SKM-1 treated with dmso at 0.1 percent for 144 hours (cell line): Measurements from ENCODE around the gene MRPS7.

Experiments
- DNase-seq: peaks from one replicate; lab custom pipeline; 2025; ENCODE audit not compliant: unreplicated experiment; lab: John Stamatoyannopoulos, UW

The MRPS7 gene

DNA sequence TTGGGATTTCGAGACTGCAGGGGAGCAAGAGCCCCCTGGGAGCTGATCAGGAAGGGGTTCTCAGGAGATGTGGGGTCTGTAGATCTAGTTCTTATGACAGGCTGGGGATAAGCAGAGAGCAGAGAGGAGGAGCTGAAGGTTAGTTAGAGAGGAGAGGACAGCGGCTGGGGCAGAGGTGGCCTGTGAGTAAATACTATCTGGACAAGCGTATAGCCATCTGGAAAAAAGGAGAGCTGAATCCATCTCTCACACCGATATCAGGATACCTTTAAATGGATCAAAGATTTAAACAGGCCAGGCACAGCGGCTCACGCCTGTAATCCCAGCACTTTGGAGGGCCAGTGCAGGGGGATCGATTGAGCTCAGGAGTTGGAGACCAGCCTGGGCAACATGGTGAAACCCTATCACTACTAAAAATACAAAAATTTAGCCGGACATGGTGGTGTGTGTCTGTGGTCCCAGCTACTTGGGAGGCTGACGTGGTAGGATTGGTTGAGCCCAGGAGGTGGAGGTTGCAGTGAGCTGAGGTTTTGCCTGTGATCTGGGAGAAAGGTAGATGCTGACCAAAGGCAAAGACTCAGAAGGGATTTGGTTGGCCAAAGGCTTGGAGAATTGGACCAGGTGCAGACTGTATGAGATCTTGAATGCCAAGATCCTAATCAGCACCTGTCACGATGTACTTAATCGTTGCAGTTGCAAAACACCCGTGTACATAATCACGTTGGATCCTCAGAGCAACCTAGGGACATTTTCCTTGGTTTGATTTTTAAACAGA is 46.5 kb downstream of the MRPS7 start:
- no peak for DNase-seq

DNA sequence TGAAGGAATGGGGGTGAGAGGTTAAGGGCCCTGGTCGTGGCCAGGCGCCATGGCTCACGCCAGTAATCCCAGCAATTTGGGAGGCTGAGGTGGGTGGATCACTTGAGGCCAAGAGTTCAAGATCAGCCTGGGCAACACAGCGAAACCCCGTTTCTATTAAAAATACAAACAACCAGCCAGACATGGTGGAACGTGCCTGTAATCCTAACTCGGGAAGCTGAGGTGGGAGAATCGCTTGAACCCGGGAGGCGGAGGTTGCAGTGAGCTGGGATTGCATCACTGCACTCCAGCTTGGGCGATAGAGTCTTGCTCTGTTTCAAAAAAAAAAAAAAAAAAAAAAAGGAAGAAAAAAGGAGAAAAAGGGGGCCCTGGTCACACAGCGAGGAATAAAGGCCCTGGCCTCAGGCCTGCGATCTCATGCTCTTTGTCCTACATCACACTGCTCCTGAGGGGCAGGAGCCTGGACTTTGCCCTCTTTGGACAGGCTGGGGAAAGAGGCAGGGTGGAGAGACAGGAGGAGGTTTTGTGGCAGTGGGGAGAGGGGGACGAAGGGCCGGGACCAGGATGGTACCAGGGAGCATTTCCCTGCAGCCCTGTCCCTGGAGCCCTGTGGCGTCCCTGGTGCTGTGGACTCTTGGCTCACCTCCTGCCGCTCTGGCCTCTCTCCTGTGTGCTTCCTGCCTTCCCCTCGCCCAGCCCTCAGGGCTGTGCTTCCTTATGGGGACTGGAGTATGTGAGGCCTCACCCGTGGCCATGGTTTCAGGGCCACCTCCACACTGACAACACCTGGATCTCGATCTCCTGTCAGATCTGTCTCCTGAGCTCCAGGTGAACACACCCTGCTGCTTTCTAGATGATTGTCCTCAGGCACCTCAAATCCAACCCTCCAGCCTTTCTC is 47.3 kb downstream of the MRPS7 start:
- DNase-seq, result no peak

DNA sequence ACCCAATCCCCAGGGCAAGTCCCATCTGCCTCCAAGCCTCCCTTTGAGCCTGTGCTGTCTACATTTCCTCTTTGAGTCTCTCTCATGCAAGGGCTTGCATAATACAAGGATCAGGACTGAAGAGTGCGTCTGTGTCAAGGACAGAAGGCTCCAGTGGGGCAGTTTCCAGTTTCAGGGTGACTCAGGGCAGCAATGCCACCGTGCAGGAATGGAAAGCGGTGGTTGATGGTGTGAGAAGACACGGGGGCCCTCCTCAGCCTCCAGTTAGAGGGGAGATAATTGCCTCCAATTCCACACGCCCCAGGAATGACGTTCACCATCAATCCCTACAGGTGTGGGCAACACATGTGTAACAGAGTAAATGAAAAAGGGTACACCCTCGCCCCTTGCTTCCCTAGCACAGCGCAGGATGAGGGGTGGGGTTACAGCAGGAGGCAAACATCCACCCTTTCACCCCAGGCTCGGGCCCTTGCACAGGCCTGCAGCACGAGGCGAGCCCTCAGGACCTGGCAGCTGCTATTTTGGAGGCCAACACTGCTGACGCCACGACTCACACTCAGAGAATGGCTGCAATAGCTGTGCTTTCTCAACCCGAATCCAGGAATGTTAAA is 52.4 kb downstream of the MRPS7 start:
- DNase-seq, result peak; percentile 88

DNA sequence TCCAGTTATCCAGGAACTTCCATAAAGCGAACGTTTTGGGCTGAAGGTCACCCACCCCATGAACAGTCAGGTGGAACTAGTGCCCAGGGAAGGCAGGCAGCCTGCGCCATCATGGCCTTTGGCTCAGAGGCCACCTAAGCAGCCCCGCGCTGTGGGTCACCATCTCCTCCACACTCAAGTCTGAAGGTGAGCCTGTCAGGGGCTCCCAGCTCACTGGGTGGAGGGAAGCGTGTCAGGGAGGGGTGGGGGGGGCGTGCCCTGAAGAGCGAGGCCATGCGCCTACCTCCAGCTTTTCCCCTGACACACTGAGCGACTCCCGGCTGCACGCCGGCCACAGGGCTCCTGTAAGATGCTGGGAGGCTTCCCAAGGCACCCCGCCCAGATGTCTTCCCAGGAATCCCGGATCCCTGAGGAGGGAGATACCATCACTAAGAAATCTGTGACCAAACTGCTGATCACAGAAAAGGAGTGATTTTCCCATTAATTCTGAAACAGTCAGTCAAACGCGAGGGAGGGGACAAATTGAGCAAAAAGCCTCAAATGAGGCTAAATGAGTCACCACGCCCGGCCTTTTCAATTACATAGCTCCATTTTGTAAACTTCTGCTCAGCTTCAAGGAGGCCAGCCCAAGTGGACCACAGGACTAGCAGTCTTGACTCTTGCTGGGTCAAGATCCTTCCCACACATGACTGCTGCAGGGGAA is 54.0 kb downstream of the MRPS7 start:
- no peak for DNase-seq
